Left hindlimb (tissue), 1 donor: ENCODE results near the gene MICALL2.
A peak's percentile ranks its signal among the peaks of the same experiment; 100 is the strongest.

Source experiments
- DNase-seq: peaks from one replicate; pipeline ENCODE4 v3.0.0-alpha.2; 2018

Gene MICALL2

DNA sequence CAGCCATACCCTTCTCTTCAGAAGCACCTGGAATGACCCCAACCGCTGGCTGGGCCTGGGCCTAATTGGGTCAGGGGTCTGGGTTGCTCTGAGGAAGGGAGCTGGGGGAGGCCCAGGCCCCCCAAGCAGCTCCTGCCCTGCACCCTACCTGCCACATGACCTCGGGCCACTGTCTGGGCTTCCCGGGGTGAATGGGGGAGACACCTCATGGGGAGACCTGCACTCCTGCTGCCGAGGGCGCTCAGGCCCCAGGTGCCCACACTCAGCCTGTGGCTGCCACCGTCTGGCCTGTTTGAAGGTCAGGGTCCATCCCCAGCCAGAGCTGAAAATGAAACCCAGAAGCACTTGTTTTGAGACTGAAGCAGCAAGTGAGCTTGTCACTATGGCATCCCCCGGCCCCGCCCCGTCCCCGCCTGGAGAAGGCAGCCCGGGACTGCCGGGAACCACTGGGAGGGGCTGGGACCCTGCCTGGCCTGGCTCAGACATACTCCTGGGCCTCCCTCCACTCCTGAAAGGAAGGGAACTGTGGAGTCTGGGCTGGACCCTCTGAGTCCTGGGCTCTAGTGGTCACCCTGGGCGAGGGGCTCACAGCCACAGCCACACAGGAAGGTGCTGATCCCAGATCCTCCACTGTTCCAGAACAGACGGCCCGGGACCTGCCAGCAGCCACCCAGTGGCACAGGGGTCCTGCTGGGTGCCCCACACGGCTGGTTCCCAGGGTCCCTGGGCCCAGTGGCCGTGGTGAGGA is 7.4 kb upstream of the MICALL2 start:
- peak; percentile 74 for DNase-seq

DNA sequence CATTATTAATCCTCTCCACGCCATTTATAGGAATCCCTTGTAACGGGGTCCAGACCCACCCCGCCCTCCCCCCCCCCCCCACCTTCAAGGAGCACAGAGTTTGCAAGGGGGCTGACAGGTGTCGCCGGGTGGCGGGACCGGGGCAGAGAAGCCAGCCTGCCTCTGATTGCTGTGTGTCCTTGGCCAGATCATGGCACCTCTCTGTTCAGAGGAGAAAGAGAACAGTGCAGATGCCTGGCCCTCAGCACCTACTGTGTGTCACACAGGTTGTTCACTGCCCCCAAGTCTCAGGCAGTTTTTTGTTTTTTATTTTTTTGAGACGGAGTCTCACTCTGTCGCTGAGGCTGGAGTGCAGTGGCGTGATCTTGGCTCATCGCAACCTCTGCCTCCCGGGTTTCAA is 5.4 kb upstream of the MICALL2 start:
- no peak for DNase-seq

DNA sequence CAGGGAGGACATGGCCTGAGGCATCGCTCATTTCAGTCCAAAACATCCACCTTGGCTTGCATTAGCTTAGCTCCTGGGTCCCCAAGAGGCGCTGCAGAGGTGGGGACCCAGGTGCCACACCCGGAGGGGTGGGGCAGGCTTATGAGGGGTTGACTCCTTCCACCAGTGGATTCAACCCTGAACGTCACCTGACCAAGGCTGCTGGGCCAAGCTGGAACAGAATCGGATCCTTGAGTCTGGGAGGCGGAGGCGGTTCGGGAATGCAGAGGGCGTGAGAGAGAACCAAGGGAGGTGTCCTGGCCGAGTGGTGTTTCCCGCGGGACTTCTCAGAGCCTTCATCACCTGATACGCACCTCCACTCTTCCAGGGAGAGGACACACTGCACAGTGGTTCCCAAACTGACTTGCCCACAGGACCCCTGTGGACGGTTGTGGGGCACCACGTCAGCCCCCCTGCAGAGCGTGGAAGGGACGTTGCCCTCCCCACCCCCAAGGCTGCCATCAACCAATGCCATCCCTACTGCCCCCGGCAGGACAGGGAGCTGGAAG is 4.5 kb upstream of the MICALL2 start:
- DNase-seq, result no peak

DNA sequence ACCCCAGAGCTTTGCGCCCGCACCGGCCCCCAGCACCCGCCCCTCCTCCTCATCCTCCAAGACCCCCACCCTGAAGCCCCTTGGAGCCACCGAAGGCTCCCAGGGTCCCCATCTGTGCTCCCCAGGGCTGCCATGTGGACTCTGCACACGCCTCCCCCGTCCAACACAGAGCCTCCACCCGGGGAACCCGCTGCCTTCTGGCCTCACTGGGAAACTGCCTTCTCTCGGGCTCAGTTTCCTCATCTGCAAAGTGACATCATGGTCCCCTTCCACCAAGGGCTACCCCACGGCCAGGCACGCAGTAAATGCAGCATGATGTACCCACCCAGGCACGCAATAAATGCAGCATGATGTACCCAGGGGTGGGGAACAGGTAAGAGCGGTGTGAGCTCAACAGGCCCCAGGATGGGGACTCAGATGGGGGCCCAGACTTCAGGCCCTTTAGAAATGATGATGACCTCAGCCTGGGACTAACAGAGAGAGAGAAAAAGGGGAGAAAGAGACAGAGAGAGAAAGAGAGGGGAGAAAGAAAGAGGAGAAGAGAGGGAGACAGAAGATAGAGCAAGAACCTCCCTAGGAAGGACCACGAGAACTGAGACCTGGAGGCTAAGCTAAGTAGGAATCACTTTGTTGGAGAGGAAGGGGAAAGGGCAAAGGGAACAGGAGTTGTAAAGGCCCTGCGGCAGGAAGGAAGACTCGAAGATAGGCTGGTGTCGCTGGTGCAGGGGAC is 2.5 kb upstream of the MICALL2 start:
- no peak for DNase-seq

DNA sequence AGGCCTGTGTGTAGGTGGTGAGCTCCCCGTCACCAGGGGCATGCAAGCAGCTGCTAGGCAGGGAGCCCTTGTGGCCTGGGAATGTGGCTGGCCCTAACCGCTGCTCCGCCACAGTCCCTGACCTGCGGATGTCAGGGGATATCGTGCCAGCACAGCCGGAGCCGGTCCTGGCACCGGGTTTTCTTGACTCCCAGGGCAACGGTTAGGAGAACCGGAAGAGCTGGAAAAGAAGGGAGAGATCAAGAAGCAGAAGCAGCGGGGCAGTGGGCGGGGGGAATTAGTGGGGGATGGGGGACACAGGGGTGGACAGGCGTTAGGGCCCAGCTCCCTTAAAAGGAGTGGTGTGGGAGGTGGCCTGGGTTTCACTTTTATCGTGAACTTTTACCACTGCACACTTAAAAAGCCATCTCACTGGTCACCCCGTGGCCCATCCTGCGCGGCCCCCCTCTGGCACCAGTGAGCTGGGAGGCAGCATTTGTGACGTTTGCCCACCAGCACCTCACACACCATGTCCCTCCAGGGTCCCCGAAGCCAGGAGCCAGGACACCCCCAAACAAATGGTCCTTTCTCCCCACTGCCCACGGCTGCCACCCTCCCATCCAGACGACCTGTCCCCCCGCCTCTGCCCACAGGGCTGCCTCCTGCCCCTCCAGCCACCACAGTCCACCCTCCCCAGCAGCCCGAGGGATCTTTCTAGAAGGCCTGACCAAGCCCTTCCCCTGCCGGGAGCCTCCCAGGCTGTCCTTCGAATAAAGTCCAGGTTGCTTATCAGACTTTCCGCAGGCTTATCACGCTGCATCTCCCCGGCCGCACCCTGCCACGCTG is 1.8 kb upstream of the MICALL2 start:
- DNase-seq, result peak; percentile 54

DNA sequence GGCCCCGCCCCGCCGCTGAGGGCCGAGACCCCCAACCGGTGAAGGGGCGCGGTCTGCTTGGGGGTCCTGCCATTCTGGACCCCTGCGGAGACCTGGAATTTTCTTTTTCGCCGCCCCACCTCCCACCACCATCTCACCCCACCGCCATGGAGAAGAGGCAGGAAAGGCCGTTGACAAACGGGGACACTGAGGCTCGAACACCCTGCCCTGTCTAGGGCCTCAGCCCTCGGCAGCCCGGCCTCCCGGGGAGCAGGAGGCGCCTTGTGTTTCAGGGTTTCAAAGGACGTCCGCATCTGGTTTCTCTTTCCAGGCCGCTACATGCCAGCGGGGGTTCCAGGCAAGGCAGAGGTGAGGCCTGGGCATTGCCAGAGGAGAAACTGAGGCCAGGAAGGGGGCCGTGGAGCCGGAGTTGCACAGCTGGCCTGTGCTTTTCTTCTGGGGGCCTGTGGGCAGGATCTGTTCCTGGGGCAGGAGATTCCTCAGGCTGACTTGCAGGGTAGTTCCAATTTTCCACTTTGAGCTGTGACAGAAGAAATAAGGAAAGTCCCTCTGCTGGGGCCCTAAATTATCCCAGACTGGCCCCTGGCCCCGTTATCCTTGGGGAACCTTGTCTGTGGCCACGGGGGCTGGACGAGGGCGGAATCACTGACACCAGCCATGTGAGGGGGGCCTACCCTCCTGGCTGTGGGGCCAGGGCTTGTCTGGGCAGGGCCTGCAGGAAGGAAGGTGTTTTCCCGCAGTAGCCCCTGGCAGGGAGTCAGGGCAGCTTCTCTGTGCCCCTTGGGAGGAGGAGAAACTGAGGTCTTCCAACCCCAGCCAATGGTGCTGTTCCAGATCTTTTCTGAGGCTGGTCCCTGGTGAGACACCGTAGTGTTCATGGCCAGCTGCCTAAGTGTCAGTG is 900 bp upstream of the MICALL2 start:
- DNase-seq, result no peak

DNA sequence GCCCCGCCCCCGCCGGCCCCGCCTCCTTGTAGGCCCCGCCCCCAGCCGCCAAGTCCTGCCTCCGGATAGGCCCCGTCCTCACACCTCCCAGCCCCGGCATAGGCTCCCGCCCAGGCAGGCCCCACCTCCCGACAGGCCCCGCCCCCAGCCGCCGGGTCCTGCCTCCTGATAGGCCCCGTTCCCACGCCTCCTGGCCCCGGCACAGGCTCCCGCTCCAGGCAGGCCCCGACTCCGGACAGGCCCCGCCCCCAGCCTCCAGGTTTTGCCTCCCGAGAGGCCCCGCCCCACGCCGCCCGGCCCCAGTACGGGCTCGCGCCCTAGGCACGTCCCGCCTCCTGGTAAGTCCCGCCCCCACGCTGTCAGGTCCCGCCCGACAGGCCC is 232 bp upstream of the MICALL2 start:
- DNase-seq, result peak; percentile 100

DNA sequence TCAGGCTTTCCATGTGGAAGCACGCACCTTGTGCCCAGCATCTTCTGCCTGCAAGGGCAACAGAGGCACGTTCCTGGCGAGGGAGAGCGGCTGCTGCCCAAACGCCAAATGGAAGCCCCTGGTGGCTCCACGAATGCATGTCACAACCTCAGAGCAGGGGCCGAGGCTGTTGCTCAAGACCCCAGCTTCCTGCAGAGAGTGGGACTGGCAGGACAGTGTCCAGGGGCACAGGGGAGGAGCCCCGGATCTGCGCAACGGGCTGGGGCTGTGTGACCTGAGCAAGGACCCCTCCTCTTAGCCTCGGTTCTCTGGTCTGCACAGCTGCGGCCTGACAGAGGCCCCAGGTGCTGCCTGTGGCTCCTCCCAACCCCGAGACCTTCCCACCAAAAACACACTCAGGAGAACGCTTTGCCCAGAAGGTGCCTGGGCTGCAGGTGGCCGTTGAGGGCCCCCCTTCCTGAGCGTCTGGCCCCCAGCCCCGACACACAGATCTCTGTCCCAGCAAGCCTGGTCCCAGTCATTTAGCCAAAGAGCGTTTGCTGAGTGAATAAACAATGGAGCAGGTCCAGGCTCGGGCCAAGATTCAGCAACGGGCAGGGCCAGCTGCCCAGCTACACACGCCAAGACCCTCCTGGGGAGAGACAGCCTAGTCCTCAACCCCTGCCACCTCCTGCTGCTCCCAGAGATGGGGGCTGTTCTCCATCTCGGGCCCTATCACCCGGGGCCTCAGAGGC is 1.2 kb downstream of the MICALL2 start:
- no peak for DNase-seq

DNA sequence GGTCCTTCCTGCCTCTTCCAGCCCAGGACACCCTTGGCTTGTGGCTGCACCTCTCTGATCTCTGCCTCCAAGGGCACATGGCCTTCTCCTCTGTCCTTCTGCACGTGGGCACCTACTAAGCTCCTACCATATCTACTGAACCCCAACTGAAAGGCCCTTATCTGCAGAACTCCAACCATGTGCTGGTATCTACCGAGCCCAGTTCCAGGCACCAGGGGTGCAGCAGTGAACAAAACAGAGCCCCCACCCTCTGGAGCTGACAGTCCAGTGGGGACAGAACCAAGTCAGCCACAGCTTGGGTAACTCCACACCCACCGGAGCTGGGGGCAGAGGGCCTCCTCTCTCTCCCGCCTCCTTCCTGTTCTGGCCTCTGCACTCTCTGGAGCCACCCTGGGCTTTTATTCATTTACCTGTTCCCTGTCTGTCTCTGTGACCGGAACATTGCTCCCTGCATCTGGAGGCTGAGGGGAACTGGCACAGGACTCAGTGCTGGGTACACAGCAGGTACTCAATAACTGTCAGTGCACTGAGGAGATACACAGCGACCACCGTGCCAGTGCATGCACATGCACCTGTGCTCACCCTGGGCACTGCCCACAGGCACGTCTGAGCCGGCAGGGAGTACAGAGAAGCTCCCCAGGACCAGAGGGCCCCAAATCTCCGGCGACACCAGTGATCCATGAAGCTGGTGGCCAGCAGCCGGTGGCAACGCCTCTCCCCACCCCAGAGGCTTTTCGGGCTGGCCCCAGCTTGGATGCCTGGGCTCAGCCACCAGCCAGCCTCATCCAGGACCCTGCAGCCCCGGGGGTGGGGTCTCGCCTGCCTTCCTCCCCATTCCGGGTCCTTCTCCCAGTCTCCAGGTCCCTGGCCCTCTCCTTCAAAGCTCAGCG is 2.0 kb downstream of the MICALL2 start:
- DNase-seq, result no peak

DNA sequence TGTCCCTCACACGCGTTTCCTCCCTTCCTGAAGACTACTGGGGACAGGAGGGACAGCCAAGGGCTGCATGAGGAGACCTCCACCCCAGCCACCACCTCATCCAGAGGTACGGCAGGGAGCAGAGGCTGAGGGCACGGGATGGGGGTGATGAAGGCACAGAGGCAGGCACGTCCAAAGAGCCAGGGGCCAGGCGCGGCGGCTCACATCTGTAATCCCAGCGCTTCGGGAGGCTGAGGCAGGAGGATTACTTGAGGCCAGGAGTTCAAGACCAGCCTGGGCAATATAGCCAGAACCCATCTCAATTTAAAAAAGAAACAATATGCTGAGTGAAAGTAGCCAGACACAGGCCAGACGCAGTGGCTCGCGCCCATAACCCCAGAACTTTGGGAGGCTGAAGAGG is 3.3 kb downstream of the MICALL2 start:
- DNase-seq, result no peak

DNA sequence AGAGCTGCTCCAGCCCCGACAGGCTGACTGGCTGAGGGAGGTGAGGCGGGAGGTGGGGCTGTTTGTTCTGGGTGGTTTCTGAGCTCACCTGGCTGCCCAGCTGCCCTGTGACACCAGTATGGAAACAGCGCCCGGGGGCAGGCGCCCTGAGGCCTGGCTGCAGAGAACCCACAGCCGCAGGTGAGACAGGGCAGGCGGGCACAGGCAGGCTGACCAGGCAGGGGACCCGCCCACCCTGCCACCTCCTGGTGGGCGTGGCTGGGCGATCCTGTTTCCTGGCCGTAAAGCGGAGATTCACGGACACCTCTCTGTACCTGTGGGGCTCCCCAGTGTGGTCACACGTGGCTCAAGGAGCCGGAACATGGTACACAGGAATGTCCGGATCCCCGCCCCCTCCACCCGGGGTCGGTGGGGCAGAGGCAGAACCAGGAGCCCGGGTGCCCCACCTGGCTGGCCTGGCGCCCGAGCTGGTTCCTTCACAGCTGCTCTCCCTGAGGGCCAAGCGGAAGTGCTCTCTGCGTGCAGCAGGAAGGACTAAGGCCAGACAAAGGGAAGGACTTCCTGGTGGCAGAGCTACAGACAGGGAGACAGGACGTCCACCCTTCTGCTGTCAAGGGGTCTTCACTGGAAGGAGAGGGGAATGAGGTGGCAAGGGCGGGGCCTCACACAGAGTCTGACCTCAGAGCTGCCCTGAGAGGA is 3.9 kb downstream of the MICALL2 start:
- no peak for DNase-seq

DNA sequence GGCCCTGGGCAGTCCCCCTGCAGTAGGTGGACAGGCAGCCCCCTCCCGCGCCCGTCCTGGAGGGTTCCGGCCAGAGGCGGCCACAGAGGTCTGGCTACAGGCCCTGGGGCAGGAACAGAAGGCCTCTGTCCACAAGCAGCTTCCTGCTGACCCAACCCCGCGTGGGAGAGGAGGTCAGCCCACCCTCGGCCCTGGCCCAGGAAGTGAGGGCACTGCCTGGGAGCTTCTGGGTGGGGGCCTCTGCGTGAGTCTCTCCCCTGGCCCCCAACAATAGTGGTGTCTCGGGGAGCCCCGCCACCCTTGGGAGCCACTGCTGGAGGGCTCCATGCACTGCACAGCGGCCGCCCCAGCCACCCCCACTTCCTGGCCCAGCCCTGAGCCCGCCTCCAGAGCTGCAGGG is 4.7 kb downstream of the MICALL2 start:
- DNase-seq, result peak; percentile 76

DNA sequence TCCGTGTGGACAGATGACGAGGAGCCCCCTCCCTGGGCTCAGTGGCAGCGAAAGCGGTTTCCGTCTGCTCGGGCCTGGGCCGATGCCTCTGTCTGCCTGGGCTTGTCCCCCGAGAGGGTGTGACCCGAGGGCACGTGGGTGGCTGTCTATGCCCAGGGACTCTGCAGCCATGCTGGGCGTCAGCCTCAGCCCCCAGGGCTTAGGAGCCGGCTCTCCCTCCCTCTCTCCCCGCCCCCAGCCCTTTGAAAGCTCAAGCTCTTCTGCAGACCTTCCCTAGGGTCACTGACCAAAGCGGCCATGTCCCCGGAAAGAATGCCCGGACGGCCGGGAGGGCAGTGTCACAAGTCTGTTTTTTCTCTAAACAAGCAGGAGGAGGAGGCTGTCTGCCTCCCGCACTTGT is 7.1 kb downstream of the MICALL2 start:
- DNase-seq, result no peak

DNA sequence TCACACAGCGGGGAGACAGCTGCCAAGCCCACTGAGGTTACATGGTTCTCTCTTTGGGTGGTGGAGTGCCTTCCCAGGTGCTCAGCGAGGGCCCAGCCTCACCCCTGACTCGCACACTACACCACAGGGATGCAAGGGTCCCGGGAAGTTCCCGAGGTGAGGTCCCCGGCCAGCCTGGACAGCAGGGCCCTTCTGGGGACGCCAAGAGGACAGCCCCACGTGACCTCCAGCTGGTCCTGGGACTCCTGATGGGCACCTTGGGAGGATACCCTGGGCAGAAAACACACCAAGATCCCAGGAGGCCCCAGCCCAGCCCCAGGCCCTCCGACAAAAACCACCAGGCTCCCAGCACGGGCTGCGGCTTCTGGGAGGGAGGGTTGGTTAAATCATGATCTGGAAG is 8.3 kb downstream of the MICALL2 start:
- no peak for DNase-seq

DNA sequence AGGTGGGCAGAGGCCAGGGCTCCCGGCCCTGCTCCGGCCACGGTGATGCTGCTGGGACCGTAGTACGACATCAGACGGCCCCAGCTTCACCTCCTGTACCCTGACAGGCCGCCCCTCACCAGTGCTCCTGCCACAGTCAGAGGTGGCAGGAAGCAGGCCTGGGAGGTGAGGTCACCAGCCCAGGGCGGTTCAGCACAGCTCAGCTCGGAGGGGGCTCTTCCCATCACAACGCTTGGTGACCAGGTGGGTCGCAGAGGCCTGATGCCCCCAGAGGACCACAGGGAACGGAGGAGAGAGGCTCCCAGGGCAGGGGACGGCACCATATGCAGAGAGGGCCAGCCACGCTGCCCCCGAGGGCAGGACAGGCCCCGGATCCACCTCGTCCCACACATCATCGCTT is 8.8 kb downstream of the MICALL2 start:
- no peak for DNase-seq

DNA sequence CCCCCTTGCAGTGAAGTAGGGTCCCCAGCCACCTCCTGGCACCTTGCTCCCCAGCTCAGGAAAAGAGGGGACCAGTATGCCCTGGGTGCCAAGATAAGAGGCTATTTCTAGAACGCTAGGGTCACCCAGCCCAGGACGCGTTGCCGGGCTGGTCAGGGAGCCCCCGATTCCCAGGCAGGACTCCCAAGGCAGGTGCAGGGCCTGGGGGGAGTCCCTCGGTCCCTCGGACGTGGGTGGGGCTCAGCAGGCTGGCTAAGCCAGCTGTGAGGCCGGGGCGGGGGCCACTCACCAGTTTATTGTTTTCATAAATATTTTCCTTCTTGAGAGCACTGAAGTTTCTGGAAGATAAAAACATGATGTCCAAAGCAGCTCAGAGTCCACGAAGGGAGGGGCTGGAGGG is 9.3 kb downstream of the MICALL2 start:
- no peak for DNase-seq

DNA sequence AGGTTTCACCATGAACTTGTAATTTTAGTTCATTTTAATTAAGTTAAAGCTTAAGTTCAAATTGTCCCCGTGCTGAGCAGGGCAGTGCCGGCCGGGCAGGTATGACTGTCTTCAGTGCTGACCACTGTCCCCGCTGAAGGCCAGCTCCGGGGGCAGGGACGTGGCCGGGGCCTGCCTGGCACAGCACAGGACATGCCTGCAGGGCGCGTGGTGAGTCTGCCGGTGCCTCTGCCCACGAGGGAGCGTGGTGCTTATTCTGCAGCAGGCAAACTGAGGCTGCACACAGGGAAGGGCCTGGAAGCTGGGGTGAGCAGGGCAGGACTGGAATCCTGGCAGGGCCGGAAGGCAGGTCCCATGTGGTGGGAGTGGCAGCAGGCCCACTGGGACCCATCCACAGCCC is 9.8 kb downstream of the MICALL2 start:
- no peak for DNase-seq

DNA sequence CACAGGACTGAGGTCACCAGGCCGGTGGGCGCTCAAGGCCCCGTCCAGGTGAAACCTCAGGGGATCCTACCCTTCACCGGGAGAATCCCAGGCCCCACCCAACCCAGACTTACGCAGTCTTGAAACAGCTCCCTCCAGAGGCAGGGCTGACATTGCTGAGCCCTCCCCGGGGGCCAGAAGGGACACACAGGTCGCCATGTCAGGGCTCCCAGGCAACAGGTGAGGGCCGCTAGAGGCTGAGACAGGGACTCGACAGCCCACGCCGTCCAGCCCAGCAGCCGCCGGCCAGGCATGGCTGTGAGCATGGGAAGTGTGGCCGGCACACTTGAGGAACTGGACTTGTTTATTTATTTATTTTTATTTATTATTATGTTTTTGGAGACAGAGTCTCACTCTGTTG is 10.3 kb downstream of the MICALL2 start:
- no peak for DNase-seq

DNA sequence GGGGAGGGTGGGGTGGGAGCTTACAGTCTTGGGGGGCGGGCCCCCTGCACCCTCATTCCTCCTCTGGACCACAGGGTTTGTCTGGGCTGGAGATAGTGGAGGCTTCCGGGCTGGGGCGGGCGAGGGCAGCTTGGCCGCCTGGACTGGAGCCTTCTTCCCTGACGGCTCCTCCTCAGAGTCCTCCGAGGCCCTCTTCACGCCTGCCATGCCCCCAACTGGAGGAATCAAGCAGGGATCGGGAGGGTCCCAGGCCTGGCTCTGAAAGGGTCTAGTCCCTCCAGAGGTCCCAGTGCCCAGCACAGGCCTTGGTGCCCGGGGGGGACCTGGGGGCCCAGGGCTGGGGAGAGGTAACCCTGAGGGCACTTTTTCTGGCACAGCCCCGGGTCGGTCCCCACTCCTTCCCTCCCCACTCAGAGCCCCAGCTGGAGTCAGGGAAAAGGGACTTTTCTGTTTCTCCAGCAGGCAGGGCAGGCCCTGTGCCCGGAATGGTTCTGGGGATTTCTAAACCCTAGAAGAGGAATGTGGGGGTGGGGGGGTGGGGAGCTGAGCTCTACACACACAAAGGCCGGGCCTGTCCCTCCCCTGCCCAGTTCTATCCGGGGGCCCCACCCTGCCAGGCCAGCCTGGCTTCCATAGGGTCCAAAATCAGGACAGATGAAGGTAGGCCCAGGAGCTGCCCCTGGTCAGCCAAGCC is 11.6 kb downstream of the MICALL2 start:
- peak; percentile 62 for DNase-seq
